ENCODE data around the gene KCND3.

The KCND3 gene

GRCh38 chr1:111959436-111959835, 30.0 kb downstream of the KCND3 start:
- Histone ChIP-seq H3K4me1 (ENCODE audit: control insufficient read depth, insufficient read depth, low read length) (peaks cover 7% of the 10 kb centered on the region), H3K36me3 (ENCODE audit: control insufficient read depth, insufficient read depth, low read length) (no peaks in the 10 kb centered on the region), H3K27ac (ENCODE audit: low read depth, low read length) (no peak overlapping the region), H3K9ac (ENCODE audit: low read depth, low read length) (no peak overlapping the region), H3K4me3 (ENCODE audit: low read depth, low read length) (no peak overlapping the region), H3K9me3 (ENCODE audit: control insufficient read depth, insufficient read depth, low read length) (no peaks in the 10 kb centered on the region), H3K27me3 (ENCODE audit: control insufficient read depth, insufficient read depth, low read length) (no peaks in the 10 kb centered on the region; the same call in 1 of the 2 replicates)

GRCh38 chr1:111958851-111959250, 30.6 kb downstream of the KCND3 start:
- H3K4me1 ChIP-seq (ENCODE audit: control insufficient read depth, insufficient read depth, low read length): peaks cover 4% of the 10 kb centered on the region
- H3K27ac ChIP-seq (ENCODE audit: low read depth, low read length): no peak overlapping the region
- no peak overlapping the region for H3K9ac ChIP-seq (ENCODE audit: low read depth, low read length)
- H3K36me3 ChIP-seq (ENCODE audit: control insufficient read depth, insufficient read depth, low read length): no peaks in the 10 kb centered on the region
- H3K27me3 ChIP-seq (ENCODE audit: control insufficient read depth, insufficient read depth, low read length): no peaks in the 10 kb centered on the region; the same call in 1 of the 2 replicates
- no peak overlapping the region for H3K4me3 ChIP-seq (ENCODE audit: low read depth, low read length)
- no peaks in the 10 kb centered on the region for H3K9me3 ChIP-seq (ENCODE audit: control insufficient read depth, insufficient read depth, low read length)

- no peaks in the 10 kb centered on the region; the same call in 1 of the 2 replicates for H3K27me3 ChIP-seq (ENCODE audit: control insufficient read depth, insufficient read depth, low read length)
- H3K9me3 ChIP-seq (ENCODE audit: control insufficient read depth, insufficient read depth, low read length): no peaks in the 10 kb centered on the region
- no peak overlapping the region for H3K27ac ChIP-seq (ENCODE audit: low read depth, low read length)
- no peaks in the 10 kb centered on the region for H3K36me3 ChIP-seq (ENCODE audit: control insufficient read depth, insufficient read depth, low read length)
- no peak overlapping the region for H3K4me3 ChIP-seq (ENCODE audit: low read depth, low read length)
- no peak overlapping the region for H3K9ac ChIP-seq (ENCODE audit: low read depth, low read length)
- H3K4me1 ChIP-seq (ENCODE audit: control insufficient read depth, insufficient read depth, low read length): no peaks in the 10 kb centered on the region
Observed at GRCh38 chr1:111958075-111958474, 31.4 kb downstream of the KCND3 start.

GRCh38 chr1:111956155-111956771, 33.2 kb downstream of the KCND3 start:
- Histone ChIP-seq H3K9me3 (ENCODE audit: control insufficient read depth, insufficient read depth, low read length) (no peaks in the 10 kb centered on the region), H3K4me1 (ENCODE audit: control insufficient read depth, insufficient read depth, low read length) (no peaks in the 10 kb centered on the region), H3K9ac (ENCODE audit: low read depth, low read length) (no peak overlapping the region), H3K4me3 (ENCODE audit: low read depth, low read length) (no peak overlapping the region), H3K27me3 (ENCODE audit: control insufficient read depth, insufficient read depth, low read length) (no peaks in the 10 kb centered on the region; the same call in 1 of the 2 replicates), H3K36me3 (ENCODE audit: control insufficient read depth, insufficient read depth, low read length) (no peaks in the 10 kb centered on the region), H3K27ac (ENCODE audit: low read depth, low read length) (no peak overlapping the region)

GRCh38 chr1:111955755-111956154, 33.7 kb downstream of the KCND3 start:
- Histone ChIP-seq H3K36me3 (ENCODE audit: control insufficient read depth, insufficient read depth, low read length) (no peaks in the 10 kb centered on the region), H3K27ac (ENCODE audit: low read depth, low read length) (no peak overlapping the region), H3K27me3 (ENCODE audit: control insufficient read depth, insufficient read depth, low read length) (no peaks in the 10 kb centered on the region; the same call in 1 of the 2 replicates), H3K4me1 (ENCODE audit: control insufficient read depth, insufficient read depth, low read length) (no peaks in the 10 kb centered on the region), H3K9me3 (ENCODE audit: control insufficient read depth, insufficient read depth, low read length) (no peaks in the 10 kb centered on the region), H3K9ac (ENCODE audit: low read depth, low read length) (no peak overlapping the region), H3K4me3 (ENCODE audit: low read depth, low read length) (no peak overlapping the region)

- Histone ChIP-seq H3K27me3 (ENCODE audit: control insufficient read depth, insufficient read depth, low read length) (no peaks in the 10 kb centered on the region; the same call in 1 of the 2 replicates), H3K27ac (ENCODE audit: low read depth, low read length) (no peak overlapping the region), H3K36me3 (ENCODE audit: control insufficient read depth, insufficient read depth, low read length) (no peaks in the 10 kb centered on the region), H3K9me3 (ENCODE audit: control insufficient read depth, insufficient read depth, low read length) (no peaks in the 10 kb centered on the region), H3K4me1 (ENCODE audit: control insufficient read depth, insufficient read depth, low read length) (no peaks in the 10 kb centered on the region), H3K9ac (ENCODE audit: low read depth, low read length) (no peak overlapping the region), H3K4me3 (ENCODE audit: low read depth, low read length) (no peak overlapping the region)
Observed at GRCh38 chr1:111953797-111954196, 35.7 kb downstream of the KCND3 start.

GRCh38 chr1:111952125-111952657, 37.3 kb downstream of the KCND3 start:
- Histone ChIP-seq H3K36me3 (ENCODE audit: control insufficient read depth, insufficient read depth, low read length) (no peaks in the 10 kb centered on the region), H3K27me3 (ENCODE audit: control insufficient read depth, insufficient read depth, low read length) (no peaks in the 10 kb centered on the region), H3K9me3 (ENCODE audit: control insufficient read depth, insufficient read depth, low read length) (no peaks in the 10 kb centered on the region), H3K9ac (ENCODE audit: low read depth, low read length) (no peak overlapping the region), H3K4me3 (ENCODE audit: low read depth, low read length) (no peak overlapping the region), H3K4me1 (ENCODE audit: control insufficient read depth, insufficient read depth, low read length) (peaks cover 5% of the 10 kb centered on the region; the same call in 1 of the 2 replicates), H3K27ac (ENCODE audit: low read depth, low read length) (no peak overlapping the region)

- Histone ChIP-seq H3K36me3 (ENCODE audit: control insufficient read depth, insufficient read depth, low read length) (no peaks in the 10 kb centered on the region), H3K4me1 (ENCODE audit: control insufficient read depth, insufficient read depth, low read length) (peaks cover 5% of the 10 kb centered on the region; the same call in 1 of the 2 replicates), H3K9ac (ENCODE audit: low read depth, low read length) (no peak overlapping the region), H3K27me3 (ENCODE audit: control insufficient read depth, insufficient read depth, low read length) (no peaks in the 10 kb centered on the region), H3K4me3 (ENCODE audit: low read depth, low read length) (no peak overlapping the region), H3K27ac (ENCODE audit: low read depth, low read length) (no peak overlapping the region), H3K9me3 (ENCODE audit: control insufficient read depth, insufficient read depth, low read length) (no peaks in the 10 kb centered on the region)
Observed at GRCh38 chr1:111948209-111949171, 41.0 kb downstream of the KCND3 start.

GRCh38 chr1:111943846-111944749, 45.4 kb downstream of the KCND3 start:
- Histone ChIP-seq H3K4me3 (ENCODE audit: low read depth, low read length) (no peak overlapping the region), H3K4me1 (ENCODE audit: control insufficient read depth, insufficient read depth, low read length) (peaks cover 5% of the 10 kb centered on the region; the same call in 1 of the 2 replicates), H3K27ac (ENCODE audit: low read depth, low read length) (no peak overlapping the region), H3K27me3 (ENCODE audit: control insufficient read depth, insufficient read depth, low read length) (no peaks in the 10 kb centered on the region), H3K9me3 (ENCODE audit: control insufficient read depth, insufficient read depth, low read length) (no peaks in the 10 kb centered on the region), H3K36me3 (ENCODE audit: control insufficient read depth, insufficient read depth, low read length) (no peaks in the 10 kb centered on the region), H3K9ac (ENCODE audit: low read depth, low read length) (no peak overlapping the region)

GRCh38 chr1:111943066-111943465, 46.4 kb downstream of the KCND3 start:
- Histone ChIP-seq H3K9me3 (ENCODE audit: control insufficient read depth, insufficient read depth, low read length) (no peaks in the 10 kb centered on the region), H3K27me3 (ENCODE audit: control insufficient read depth, insufficient read depth, low read length) (no peaks in the 10 kb centered on the region), H3K36me3 (ENCODE audit: control insufficient read depth, insufficient read depth, low read length) (no peaks in the 10 kb centered on the region), H3K4me1 (ENCODE audit: control insufficient read depth, insufficient read depth, low read length) (no peaks in the 10 kb centered on the region), H3K27ac (ENCODE audit: low read depth, low read length) (no peak overlapping the region), H3K9ac (ENCODE audit: low read depth, low read length) (no peak overlapping the region), H3K4me3 (ENCODE audit: low read depth, low read length) (no peak overlapping the region)

Measured in HUES48 (cell line).